PC-3 (cell line): Measurements from ENCODE around the gene LLGL2. TPM values are rescaled to one million over a fixed set of nuclear protein-coding genes. Genes with fewer than 3 reads are reported as not detected.

Experiments
- ATAC-seq: fragments of 200-7000 bp; cut with Tn5 transposase; 2 replicates; pipeline ENCODE4 v1.9.1; 2020; ENCODE audit warnings: mild to moderate bottlenecking, moderate library complexity
- BruUV-seq: library from RNA; stranded (reverse); fragments of 400-500 nt; replicated peaks from 2 replicates; lab custom pipeline; 2021; lab: Mats Ljungman, UMichigan
- CTCF ChIA-PET: fragments of 300-600 bp; sonication (Branson Sonifier 250); formaldehyde crosslinking; loops from one replicate; lab custom pipeline; 2022; ENCODE audit warnings: antibody characterized with exemption; lab: Charles Lee
- POLR2A ChIA-PET: fragments of 300-600 bp; sonication (Branson Sonifier 250); formaldehyde crosslinking; loops from one replicate; lab custom pipeline; 2022; ENCODE audit warnings: antibody characterized with exemption; ENCODE audit not compliant: unreplicated experiment; lab: Charles Lee
- DNase-seq: peaks from one replicate; pipeline ENCODE4 v3.0.0-alpha.2; 2015
- H2AFZ ChIP-seq: fragments of 300-600 bp; sonication (generic); 2 replicates; pipeline ENCODE4 v1.6.0; 2016; ENCODE audit warnings: antibody characterized with exemption, low read length
- H3F3A ChIP-seq: fragments of 300-600 bp; sonication (generic); one replicate; pipeline ENCODE4 v1.6.0; 2017; ENCODE audit warnings: antibody characterized with exemption, low read length, control low read depth, mild to moderate bottlenecking; ENCODE audit not compliant: unreplicated experiment
- H3K27ac ChIP-seq: fragments of 300-600 bp; sonication (generic); 2 replicates; pipeline ENCODE4 v1.5.1; 2016; ENCODE audit warnings: mild to moderate bottlenecking, low read length
- H3K27me3 ChIP-seq: fragments of 300-600 bp; sonication (generic); 2 replicates; pipeline ENCODE4 v1.6.1; 2016; ENCODE audit warnings: low read length, mixed read lengths
- H3K36me3 ChIP-seq: fragments of 300-600 bp; sonication (generic); 2 replicates; pipeline ENCODE4 v1.6.1; 2016; ENCODE audit warnings: low read depth, mixed run types, low read length, mixed read lengths
- H3K4me1 ChIP-seq: fragments of 300-600 bp; sonication (generic); 2 replicates; pipeline ENCODE4 v1.5.1; 2016; ENCODE audit warnings: low read length; ENCODE audit not compliant: insufficient read depth
- H3K4me2 ChIP-seq: fragments of 300-600 bp; sonication (generic); 2 replicates; pipeline ENCODE4 v1.6.0; 2016; ENCODE audit warnings: low read length
- H3K4me3 ChIP-seq: fragments of 300-600 bp; sonication (generic); 2 replicates; pipeline ENCODE4 v1.5.1; 2016; ENCODE audit warnings: mild to moderate bottlenecking, low read length, mixed read lengths
- H3K79me2 ChIP-seq: fragments of 300-600 bp; sonication (generic); 2 replicates; pipeline ENCODE4 v1.6.1; 2017; ENCODE audit warnings: low read length, mixed read lengths
- H3K9ac ChIP-seq: fragments of 300-600 bp; sonication (generic); 2 replicates; pipeline ENCODE4 v1.6.0; 2016; ENCODE audit warnings: mild to moderate bottlenecking, low read length
- H3K9me2 ChIP-seq: fragments of 300-600 bp; sonication (generic); replicated peaks from 2 replicates; pipeline ENCODE4 v1.6.1; 2016; ENCODE audit warnings: mixed run types, low read length, mixed read lengths
- H3K9me3 ChIP-seq: fragments of 300-600 bp; sonication (generic); 2 replicates; pipeline ENCODE4 v1.6.1; 2016; ENCODE audit warnings: low read length, mixed read lengths
- H4K20me1 ChIP-seq: fragments of 300-600 bp; sonication (generic); 2 replicates; pipeline ENCODE4 v1.6.1; 2016; ENCODE audit warnings: low read length, mixed read lengths
- EZH2 ChIP-seq: fragments of 300-600 bp; sonication (generic); IDR thresholded peaks from one replicate; pipeline ENCODE4 v1.6.1; 2017; ENCODE audit warnings: antibody characterized with exemption, mild to moderate bottlenecking, low read length; ENCODE audit not compliant: unreplicated experiment
- EZH2phosphoT487 ChIP-seq: fragments of 300-600 bp; sonication (generic); IDR thresholded peaks from 2 replicates; pipeline ENCODE4 v1.6.1; 2018; ENCODE audit warnings: mild to moderate bottlenecking, antibody characterized with exemption, low read length, borderline replicate concordance
- intact Hi-C: fragments of 100-400 bp; cut with micrococcal nuclease; formaldehyde crosslinking; loops from 2 replicates; pipeline ENCODE4 v1.9.0; 2023
- total RNA-seq: library from RNA; depleted of rRNA; stranded (reverse); fragments of >200 nt; gene quantifications from 2 replicates; pipeline ENCODE4 v1.2.3, GENCODE V29; 2014
- TF ChIP-seq, protein P1 (sequence below): fragments of 300-600 bp; sonication (generic); conservative IDR thresholded peaks from 2 replicates; pipeline ENCODE4 v1.5.1; 2017; ENCODE audit warnings: antibody characterized with exemption, low read depth, mild to moderate bottlenecking, low read length

The LLGL2 gene
- total RNA-seq, 1 experiment from 2014 or later = 92.9 TPM

DNA sequence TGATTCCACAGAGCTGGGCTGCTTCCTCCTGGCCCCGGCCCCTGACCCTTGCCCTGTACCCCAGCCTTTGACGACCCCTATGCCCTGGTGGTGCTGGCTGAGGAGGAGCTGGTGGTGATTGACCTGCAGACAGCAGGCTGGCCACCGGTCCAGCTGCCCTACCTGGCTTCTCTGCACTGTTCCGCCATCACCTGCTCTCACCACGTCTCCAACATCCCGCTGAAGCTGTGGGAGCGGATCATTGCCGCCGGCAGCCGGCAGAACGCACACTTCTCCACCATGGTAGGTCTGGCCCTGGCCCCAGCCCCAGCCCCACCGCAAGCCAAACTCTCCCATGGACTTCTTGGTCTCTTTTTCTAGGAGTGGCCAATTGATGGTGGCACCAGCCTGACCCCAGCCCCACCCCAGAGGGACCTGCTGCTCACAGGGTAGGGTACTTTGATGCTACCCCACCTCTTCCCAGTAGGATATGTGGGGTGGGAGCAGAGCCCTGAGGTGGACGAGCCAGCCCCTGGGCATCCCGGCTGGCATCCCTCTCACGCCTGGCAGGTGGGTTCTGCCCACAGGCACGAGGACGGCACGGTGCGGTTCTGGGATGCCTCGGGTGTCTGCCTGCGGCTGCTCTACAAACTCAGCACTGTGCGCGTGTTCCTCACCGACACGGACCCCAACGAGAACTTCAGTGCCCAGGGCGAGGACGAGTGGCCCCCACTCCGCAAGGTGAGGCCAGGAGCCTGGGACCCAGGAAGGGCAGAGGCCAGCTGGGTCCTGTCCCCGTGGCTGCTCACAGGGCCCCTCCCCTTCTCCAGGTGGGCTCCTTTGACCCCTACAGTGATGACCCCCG is 43.1 kb downstream of the LLGL2 start:
- TF ChIP-seq, protein P1, sequence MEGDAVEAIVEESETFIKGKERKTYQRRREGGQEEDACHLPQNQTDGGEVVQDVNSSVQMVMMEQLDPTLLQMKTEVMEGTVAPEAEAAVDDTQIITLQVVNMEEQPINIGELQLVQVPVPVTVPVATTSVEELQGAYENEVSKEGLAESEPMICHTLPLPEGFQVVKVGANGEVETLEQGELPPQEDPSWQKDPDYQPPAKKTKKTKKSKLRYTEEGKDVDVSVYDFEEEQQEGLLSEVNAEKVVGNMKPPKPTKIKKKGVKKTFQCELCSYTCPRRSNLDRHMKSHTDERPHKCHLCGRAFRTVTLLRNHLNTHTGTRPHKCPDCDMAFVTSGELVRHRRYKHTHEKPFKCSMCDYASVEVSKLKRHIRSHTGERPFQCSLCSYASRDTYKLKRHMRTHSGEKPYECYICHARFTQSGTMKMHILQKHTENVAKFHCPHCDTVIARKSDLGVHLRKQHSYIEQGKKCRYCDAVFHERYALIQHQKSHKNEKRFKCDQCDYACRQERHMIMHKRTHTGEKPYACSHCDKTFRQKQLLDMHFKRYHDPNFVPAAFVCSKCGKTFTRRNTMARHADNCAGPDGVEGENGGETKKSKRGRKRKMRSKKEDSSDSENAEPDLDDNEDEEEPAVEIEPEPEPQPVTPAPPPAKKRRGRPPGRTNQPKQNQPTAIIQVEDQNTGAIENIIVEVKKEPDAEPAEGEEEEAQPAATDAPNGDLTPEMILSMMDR = no peak
- no peak for TF ChIP-seq EZH2phosphoT487
- TF ChIP-seq EZH2 = no peak
- POLR2A ChIA-PET = no interaction called here
- CTCF ChIA-PET = no interaction called here

GRCh38 chr17:75570034-75570676 is 44.7 kb downstream of the LLGL2 start:
- BruUV-seq = no TSS peak

More for the DNA sequence above, 43.1 kb downstream of the LLGL2 start:
- Histone ChIP-seq H3K4me2 (no peak overlapping the region), H2AFZ (no peak overlapping the region), H3K36me3 (peaks cover 14% of the 10 kb centered on the region; the same call in 1 of the 2 replicates), H3K27me3 (no peaks in the 10 kb centered on the region), H3K9ac (no peak overlapping the region), H4K20me1 (0 out of 2 replicates have a peak, but pooled peaks cover 4% of the 10 kb centered on the region), H3K9me3 (no peaks in the 10 kb centered on the region), H3K79me2 (no peaks in the 10 kb centered on the region), H3K4me3 (no peak overlapping the region), H3F3A (no peaks in the 10 kb centered on the region), H3K9me2 (no peaks in the 10 kb centered on the region), H3K4me1 (peaks cover 16% of the 10 kb centered on the region), H3K27ac (no peak overlapping the region)
- BruUV-seq = no TSS peak
- no peak for ATAC-seq
- no peak for DNase-seq
- intact Hi-C loops = no loop called here

More at GRCh38 chr17:75570034-75570676, 44.7 kb downstream of the LLGL2 start:
- Histone ChIP-seq H3K27ac (no peak overlapping the region), H3K36me3 (peaks cover 12% of the 10 kb centered on the region; the same call in 1 of the 2 replicates), H3K9me2 (no peaks in the 10 kb centered on the region), H3K4me2 (no peak overlapping the region), H3K27me3 (no peaks in the 10 kb centered on the region), H3K79me2 (no peaks in the 10 kb centered on the region), H2AFZ (no peak overlapping the region), H3K4me1 (peaks cover 7% of the 10 kb centered on the region), H3K9me3 (no peaks in the 10 kb centered on the region), H3K9ac (no peak overlapping the region), H3F3A (no peaks in the 10 kb centered on the region), H3K4me3 (no peak overlapping the region), H4K20me1 (0 out of 2 replicates have a peak, but pooled peaks cover 4% of the 10 kb centered on the region)
- ATAC-seq (no peak), DNase-seq (no peak)
- intact Hi-C loops = no loop called here
- TF ChIP-seq EZH2phosphoT487 (no peak), EZH2 (no peak)
- TF ChIP-seq, protein P1 = no peak
- ChIA-PET CTCF (no interaction called here), POLR2A (interaction anchor here (0.6 kb wide), 1 partner anchor 208 kb away, joined by 4 read pairs; no protein-coding TSS in a partner anchor)
